Measurements from ENCODE around the gene FPR3. TPM values are rescaled to one million over a fixed set of nuclear protein-coding genes. Genes with fewer than 3 reads are reported as not detected.

Gene FPR3
- total and polyA plus RNA-seq, 2 donors (not counting 3 experiments of a cell fraction or from before 2014, with no cell fraction given) = not detected

DNA sequence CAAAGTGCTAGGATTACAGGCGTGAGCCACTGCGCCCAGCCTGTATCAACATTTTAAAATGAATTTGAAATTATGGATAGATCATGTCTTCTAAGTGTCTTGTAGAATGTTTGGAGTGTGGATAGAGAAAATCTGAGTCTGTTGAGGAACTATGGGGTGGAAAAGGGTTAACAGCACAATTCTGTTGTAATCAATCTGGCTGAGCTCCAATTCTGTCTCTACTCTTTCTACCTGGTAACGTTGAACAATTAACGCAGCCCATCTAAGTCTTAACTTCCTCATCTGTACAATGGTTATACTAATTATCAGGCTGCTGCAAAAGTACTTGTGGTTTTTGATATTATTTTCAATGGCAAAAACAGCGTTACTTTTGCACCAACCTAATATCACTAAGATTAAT lies 29.9 kb upstream of the FPR3 start:
- Histone ChIP-seq H3K4me3 (replicated peaks in 1 of 3; ENCODE audit: insufficient read depth in 1 of 3, low read depth in 1 of 3, low read length in 3 of 3) (no peak overlapping the region), H3K9ac (replicated peaks; ENCODE audit: extremely low read depth, insufficient read depth, low read length) (no peak overlapping the region), H3K36me3 (ENCODE audit: control insufficient read depth in 2 of 2, extremely low read depth in 1 of 2, insufficient read depth in 2 of 2, low read length in 2 of 2) (no peaks in the 10 kb centered on the region), H2AFZ (ENCODE audit: low read depth, low read length) (no peak overlapping the region), H4K20me1 (replicated peaks; ENCODE audit: control insufficient read depth, extremely low read depth, insufficient read depth, low read length) (no peaks in the 10 kb centered on the region), H3K4me2 (ENCODE audit: insufficient read depth, low read length) (no peak overlapping the region), H3K9me3 (replicated peaks; ENCODE audit: control insufficient read depth, insufficient read depth, low read length) (no peaks in the 10 kb centered on the region), H3K9me1 (replicated peaks; ENCODE audit: control insufficient read depth, extremely low read depth, insufficient read depth, low read length) (no peaks in the 10 kb centered on the region), H3K4me1 (ENCODE audit: control insufficient read depth, extremely low read depth, insufficient read depth, low read length) (no peaks in the 10 kb centered on the region), H3K27ac (ENCODE audit: insufficient read depth, low read depth, low read length) (no peak overlapping the region), H3K27me3 (ENCODE audit: control insufficient read depth in 2 of 2, insufficient read depth in 2 of 2, low read length in 2 of 2) (no peaks in the 10 kb centered on the region), H3K79me2 (ENCODE audit: control insufficient read depth, insufficient read depth, low read length) (no peaks in the 10 kb centered on the region)
- no peak for DNase-seq (ENCODE audit: low read depth, low spot score)
- ChIA-PET POLR2A (no interaction called here), CTCF (no interaction called here)
- dilution Hi-C loops (cut with MboI; ENCODE audit: extremely low pct_ligation_motif_present, low sequenced_read_pairs) = no loop called here
- FAIRE-seq = no peak
- intact Hi-C loops (cut with micrococcal nuclease) = no loop called here
- TF ChIP-seq EZH2 (IDR thresholded peaks at IDR 0.05; ENCODE audit: borderline replicate concordance, low read depth, low read length, severe bottlenecking) (no peak), GATA2 (IDR thresholded peaks at IDR 0.05; ENCODE audit: insufficient read depth, insufficient read length, low read depth, low read length) (no peak), MYC (IDR thresholded peaks at IDR 0.05; ENCODE audit: low read depth, low read length) (no peak)
- TF ChIP-seq, protein P1, sequence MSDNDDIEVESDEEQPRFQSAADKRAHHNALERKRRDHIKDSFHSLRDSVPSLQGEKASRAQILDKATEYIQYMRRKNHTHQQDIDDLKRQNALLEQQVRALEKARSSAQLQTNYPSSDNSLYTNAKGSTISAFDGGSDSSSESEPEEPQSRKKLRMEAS (IDR thresholded peaks at IDR 0.05; ENCODE audit: insufficient read depth, insufficient read length) = no peak
- BruUV-seq (replicated peaks) = no TSS peak

DNA sequence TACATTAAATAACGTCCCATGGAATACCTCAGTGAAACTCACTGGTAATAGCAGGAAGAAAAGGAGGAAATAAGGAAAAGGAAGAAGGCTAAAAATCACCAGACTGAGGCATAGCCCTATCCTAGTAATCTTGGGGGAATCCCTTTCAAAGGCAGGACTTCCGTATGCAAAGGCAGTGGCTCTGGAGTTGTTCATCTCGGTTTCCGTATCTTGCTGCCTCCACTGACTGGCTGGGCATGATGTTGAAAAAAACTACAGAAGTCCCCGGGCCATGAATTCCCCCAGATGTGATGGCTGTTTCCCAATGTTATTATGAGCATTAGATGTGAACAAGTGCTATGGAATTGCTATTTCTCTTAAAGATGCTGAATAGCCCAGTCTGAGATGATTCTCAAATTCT lies 28.5 kb upstream of the FPR3 start:
- dilution Hi-C loops (cut with MboI; ENCODE audit: extremely low pct_ligation_motif_present, low sequenced_read_pairs) = no loop called here
- DNase-seq (ENCODE audit: low read depth, low spot score) (no peak), FAIRE-seq (no peak)
- no peak overlapping the region for H3K9ac ChIP-seq (replicated peaks; ENCODE audit: extremely low read depth, insufficient read depth, low read length)
- BruUV-seq (replicated peaks) = no TSS peak
- no peak overlapping the region for H3K27ac ChIP-seq (ENCODE audit: insufficient read depth, low read depth, low read length)
- H3K4me2 ChIP-seq (ENCODE audit: insufficient read depth, low read length) = no peak overlapping the region
- H3K4me3 ChIP-seq (replicated peaks in 1 of 3; ENCODE audit: insufficient read depth in 1 of 3, low read depth in 1 of 3, low read length in 3 of 3) = no peak overlapping the region
- H3K36me3 ChIP-seq (ENCODE audit: control insufficient read depth in 2 of 2, extremely low read depth in 1 of 2, insufficient read depth in 2 of 2, low read length in 2 of 2) = no peaks in the 10 kb centered on the region
- no peaks in the 10 kb centered on the region for H4K20me1 ChIP-seq (replicated peaks; ENCODE audit: control insufficient read depth, extremely low read depth, insufficient read depth, low read length)
- ChIA-PET CTCF (no interaction called here), POLR2A (no interaction called here)
- H3K9me3 ChIP-seq (replicated peaks; ENCODE audit: control insufficient read depth, insufficient read depth, low read length) = no peaks in the 10 kb centered on the region
- H2AFZ ChIP-seq (ENCODE audit: low read depth, low read length) = no peak overlapping the region
- H3K9me1 ChIP-seq (replicated peaks; ENCODE audit: control insufficient read depth, extremely low read depth, insufficient read depth, low read length) = no peaks in the 10 kb centered on the region
- no peaks in the 10 kb centered on the region for H3K79me2 ChIP-seq (ENCODE audit: control insufficient read depth, insufficient read depth, low read length)
- TF ChIP-seq POLR2A (IDR thresholded peaks at IDR 0.05; ENCODE audit: low read depth, low read length) (no peak), POLR2AphosphoS5 (IDR thresholded peaks at IDR 0.05; ENCODE audit: insufficient read depth, low read depth, low read length) (no peak), JUN (IDR thresholded peaks at IDR 0.05; ENCODE audit: borderline replicate concordance, insufficient read depth, insufficient read length, low read depth) (no peak), FOS (IDR thresholded peaks at IDR 0.05; ENCODE audit: borderline replicate concordance, insufficient read depth, low read length) (no peak)
- TF ChIP-seq, protein P1 (IDR thresholded peaks at IDR 0.05; ENCODE audit: insufficient read depth, insufficient read length) = no peak
- H3K27me3 ChIP-seq (ENCODE audit: control insufficient read depth in 2 of 2, insufficient read depth in 2 of 2, low read length in 2 of 2) = no peaks in the 10 kb centered on the region
- no peaks in the 10 kb centered on the region for H3K4me1 ChIP-seq (ENCODE audit: control insufficient read depth, extremely low read depth, insufficient read depth, low read length)
- intact Hi-C loops (cut with micrococcal nuclease) = no loop called here

Data from endothelial cell of umbilical vein (primary cell).